MG63 (cell line): ENCODE measurements around the gene ZNF385B. TPM values are rescaled to one million over a fixed set of nuclear protein-coding genes. Genes with fewer than 3 reads are reported as not detected.
A peak's percentile ranks its signal among the peaks of the same experiment; 100 is the strongest.
"Not testable (repeated sequence)": the region's sequence is repeated elsewhere in the genome, so short reads cannot be mapped to it uniquely, and the experiment has no call there.

Experiments
- DNase-seq: peaks from one replicate; pipeline ENCODE4 v3.0.0-alpha.2; 2020
- H3K27me3 ChIP-seq: fragments of 250-450 bp; sonication (Bioruptor Pico); 2 replicates; pipeline ENCODE4 v1.5.1; 2020; ENCODE audit warnings: mild to moderate bottlenecking, moderate library complexity
- H3K36me3 ChIP-seq: fragments of 250-450 bp; sonication (Bioruptor Pico); 2 replicates; pipeline ENCODE4 v1.5.1; 2020; ENCODE audit warnings: mild to moderate bottlenecking, moderate library complexity
- H3K4me3 ChIP-seq: fragments of 250-450 bp; sonication (Bioruptor Pico); 2 replicates; pipeline ENCODE4 v1.5.1; 2020; ENCODE audit warnings: mild to moderate bottlenecking, moderate library complexity
- H3K9me3 ChIP-seq: fragments of 250-450 bp; sonication (Bioruptor Pico); 2 replicates; pipeline ENCODE4 v1.5.1; 2020; ENCODE audit warnings: mild to moderate bottlenecking, moderate library complexity
- total RNA-seq: library from RNA; depleted of rRNA; stranded (reverse); fragments of >200 nt; shearing (Covaris generic); gene quantifications from 2 replicates; pipeline ENCODE4 v1.2.3, GENCODE V29; 2014; ENCODE audit warnings: low replicate concordance

ZNF385B gene
- total RNA-seq, 1 experiment from 2014 or later, result not detected

- no peaks in the 10 kb centered on the region for H3K36me3 ChIP-seq
- no peak for DNase-seq
- H3K4me3 ChIP-seq, result no peak overlapping the region
- H3K27me3 ChIP-seq, result peaks cover 2% of the 10 kb centered on the region; the same call in 1 of the 2 replicates
- no peaks in the 10 kb centered on the region for H3K9me3 ChIP-seq
These were observed 73.3 kb downstream of the ZNF385B start for GRCh38 chr2:179788104-179788503.

- H3K27me3 ChIP-seq, result peaks cover 2% of the 10 kb centered on the region; the same call in 1 of the 2 replicates
- no peaks in the 10 kb centered on the region for H3K36me3 ChIP-seq
- no peaks in the 10 kb centered on the region for H3K9me3 ChIP-seq
- DNase-seq, result no peak
- no peak overlapping the region for H3K4me3 ChIP-seq
These were observed 73.8 kb downstream of the ZNF385B start for GRCh38 chr2:179787601-179788000.

GRCh38 chr2:179785902-179786301 is 75.5 kb downstream of the ZNF385B start:
- no peaks in the 10 kb centered on the region for H3K36me3 ChIP-seq
- no peaks in the 10 kb centered on the region for H3K9me3 ChIP-seq
- peaks cover 2% of the 10 kb centered on the region; the same call in 1 of the 2 replicates for H3K27me3 ChIP-seq
- H3K4me3 ChIP-seq, result no peak overlapping the region
- DNase-seq, result no peak

- H3K9me3 ChIP-seq, H3K27me3 ChIP-seq, H3K36me3 ChIP-seq, DNase-seq, H3K4me3 ChIP-seq: not testable (repeated sequence)
These were observed 79.1 kb downstream of the ZNF385B start for GRCh38 chr2:179782346-179782745.

- DNase-seq, result no peak
- Histone ChIP-seq H3K9me3 (no peaks in the 10 kb centered on the region), H3K4me3 (no peak overlapping the region), H3K36me3 (no peaks in the 10 kb centered on the region), H3K27me3 (no peaks in the 10 kb centered on the region)
These were observed 87.4 kb downstream of the ZNF385B start for GRCh38 chr2:179773986-179774385.

GRCh38 chr2:179772346-179772745 is 89.1 kb downstream of the ZNF385B start:
- no peaks in the 10 kb centered on the region for H3K27me3 ChIP-seq
- H3K36me3 ChIP-seq, result no peaks in the 10 kb centered on the region
- no peak for DNase-seq

GRCh38 chr2:179771791-179772190 is 89.6 kb downstream of the ZNF385B start:
- Histone ChIP-seq H3K4me3 (no peak overlapping the region), H3K27me3 (no peaks in the 10 kb centered on the region), H3K9me3 (no peaks in the 10 kb centered on the region), H3K36me3 (no peaks in the 10 kb centered on the region)
- DNase-seq, result no peak

More at GRCh38 chr2:179772346-179772745, 89.1 kb downstream of the ZNF385B start:
- Histone ChIP-seq H3K9me3 (no peaks in the 10 kb centered on the region), H3K4me3 (no peak overlapping the region)

GRCh38 chr2:179770029-179770428 is 91.4 kb downstream of the ZNF385B start:
- no peaks in the 10 kb centered on the region for H3K9me3 ChIP-seq
- no peaks in the 10 kb centered on the region for H3K36me3 ChIP-seq
- no peaks in the 10 kb centered on the region for H3K27me3 ChIP-seq
- DNase-seq, result no peak
- H3K4me3 ChIP-seq, result no peak overlapping the region

GRCh38 chr2:179769323-179769722 is 92.1 kb downstream of the ZNF385B start:
- no peaks in the 10 kb centered on the region for H3K27me3 ChIP-seq
- H3K9me3 ChIP-seq, result no peaks in the 10 kb centered on the region
- H3K36me3 ChIP-seq, result no peaks in the 10 kb centered on the region
- DNase-seq, result no peak
- H3K4me3 ChIP-seq, result no peak overlapping the region

- DNase-seq, result peak; percentile 50
- no peaks in the 10 kb centered on the region for H3K27me3 ChIP-seq
- H3K9me3 ChIP-seq, result no peaks in the 10 kb centered on the region
- H3K36me3 ChIP-seq, result no peaks in the 10 kb centered on the region
- H3K4me3 ChIP-seq, result no peak overlapping the region
These were observed 92.6 kb downstream of the ZNF385B start for GRCh38 chr2:179768765-179769164.

- no peak overlapping the region for H3K4me3 ChIP-seq
- no peaks in the 10 kb centered on the region for H3K36me3 ChIP-seq
- H3K9me3 ChIP-seq, result no peaks in the 10 kb centered on the region
- no peaks in the 10 kb centered on the region for H3K27me3 ChIP-seq
- no peak for DNase-seq
These were observed 95.7 kb downstream of the ZNF385B start for GRCh38 chr2:179765666-179766065.

- Histone ChIP-seq H3K9me3 (no peaks in the 10 kb centered on the region), H3K27me3 (no peaks in the 10 kb centered on the region), H3K36me3 (no peaks in the 10 kb centered on the region), H3K4me3 (no peak overlapping the region)
- DNase-seq, result no peak
These were observed 96.7 kb downstream of the ZNF385B start for GRCh38 chr2:179764710-179765109.

- no peaks in the 10 kb centered on the region for H3K27me3 ChIP-seq
- H3K4me3 ChIP-seq, result no peak overlapping the region
These were observed 102.8 kb downstream of the ZNF385B start for GRCh38 chr2:179758636-179759035.

GRCh38 chr2:179751163-179751809 is 110.1 kb downstream of the ZNF385B start:
- Histone ChIP-seq H3K36me3 (no peaks in the 10 kb centered on the region), H3K27me3 (no peaks in the 10 kb centered on the region), H3K4me3 (no peak overlapping the region), H3K9me3 (no peaks in the 10 kb centered on the region)
- DNase-seq, result no peak

More at GRCh38 chr2:179758636-179759035, 102.8 kb downstream of the ZNF385B start:
- no peak for DNase-seq
- H3K9me3 ChIP-seq, result no peaks in the 10 kb centered on the region
- no peaks in the 10 kb centered on the region for H3K36me3 ChIP-seq

- no peak overlapping the region for H3K4me3 ChIP-seq
- no peaks in the 10 kb centered on the region for H3K9me3 ChIP-seq
- peak; percentile 66 for DNase-seq
- H3K36me3 ChIP-seq, result no peaks in the 10 kb centered on the region
- H3K27me3 ChIP-seq, result no peaks in the 10 kb centered on the region
These were observed 112.2 kb downstream of the ZNF385B start for GRCh38 chr2:179749210-179749609.

- no peak overlapping the region for H3K4me3 ChIP-seq
- no peak for DNase-seq
- H3K36me3 ChIP-seq, result no peaks in the 10 kb centered on the region
- no peaks in the 10 kb centered on the region for H3K9me3 ChIP-seq
- no peaks in the 10 kb centered on the region for H3K27me3 ChIP-seq
These were observed 114.4 kb downstream of the ZNF385B start for GRCh38 chr2:179746981-179747380.

GRCh38 chr2:179745635-179746256 is 115.7 kb downstream of the ZNF385B start:
- Histone ChIP-seq H3K9me3 (no peaks in the 10 kb centered on the region), H3K36me3 (no peaks in the 10 kb centered on the region), H3K27me3 (no peaks in the 10 kb centered on the region), H3K4me3 (no peak overlapping the region)
- no peak for DNase-seq

GRCh38 chr2:179744401-179744800 is 117.0 kb downstream of the ZNF385B start:
- no peaks in the 10 kb centered on the region for H3K27me3 ChIP-seq
- DNase-seq, result no peak

More at GRCh38 chr2:179744401-179744800, 117.0 kb downstream of the ZNF385B start:
- H3K9me3 ChIP-seq, result no peaks in the 10 kb centered on the region
- no peak overlapping the region for H3K4me3 ChIP-seq
- no peaks in the 10 kb centered on the region for H3K36me3 ChIP-seq
